SIG-M5 treated with dmso at 0.1 percent for 504 hours (cell line): ENCODE measurements around the gene CHPF.
A peak's percentile ranks its signal among the peaks of the same experiment; 100 is the strongest.

Experiments used
- DNase-seq: peaks from one replicate; lab custom pipeline; 2025; ENCODE audit not compliant: unreplicated experiment; lab: John Stamatoyannopoulos, UW

Gene CHPF

GRCh38 chr2:219553168-219553417, 9.5 kb upstream of the CHPF start:
- DNase-seq, result no peak

DNA sequence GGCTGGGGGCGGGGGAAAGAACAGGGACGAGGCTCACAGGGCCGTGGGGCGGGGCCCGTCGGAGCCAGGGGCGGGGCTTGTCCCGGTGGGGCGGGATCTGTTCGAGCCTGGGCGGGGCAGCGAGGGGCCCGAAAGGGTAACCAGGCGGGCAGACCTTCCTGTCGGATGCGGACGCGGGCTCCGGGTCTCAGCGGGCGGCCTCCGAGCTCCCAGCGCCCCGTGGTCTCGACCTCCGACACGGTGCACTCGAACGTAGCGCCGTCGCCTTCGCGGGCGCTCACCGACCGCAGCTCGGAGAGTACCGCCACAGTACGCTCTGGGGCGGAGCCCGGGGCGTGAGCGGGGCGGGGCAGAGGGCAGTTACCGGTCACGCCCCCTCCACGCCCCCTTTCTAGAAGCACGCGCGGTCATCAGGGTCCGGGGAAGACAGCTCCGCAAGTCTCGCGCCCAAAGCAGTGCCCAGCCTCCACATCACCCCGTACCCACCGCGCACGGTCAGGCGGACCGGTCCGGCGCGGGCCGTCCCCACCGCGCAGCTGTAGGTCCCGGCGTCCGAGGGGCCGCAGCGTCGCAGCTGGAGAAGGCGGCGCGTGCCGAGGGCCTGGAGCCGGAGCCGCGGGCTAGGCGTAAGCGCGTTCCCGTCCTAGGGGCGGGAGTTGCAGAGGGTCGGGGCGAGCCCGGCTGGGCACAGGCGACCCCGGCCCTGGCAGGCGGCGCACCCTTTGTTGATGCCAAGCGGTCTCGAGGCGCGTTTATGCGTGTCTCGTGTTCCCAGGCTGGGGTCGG, 9.0 kb upstream of the CHPF start:
- DNase-seq, result peak; percentile 50

- no peak for DNase-seq
These were observed 8.1 kb upstream of the CHPF start for GRCh38 chr2:219551441-219552381.

- DNase-seq, result no peak
These were observed 6.0 kb upstream of the CHPF start for GRCh38 chr2:219549619-219550018.

DNA sequence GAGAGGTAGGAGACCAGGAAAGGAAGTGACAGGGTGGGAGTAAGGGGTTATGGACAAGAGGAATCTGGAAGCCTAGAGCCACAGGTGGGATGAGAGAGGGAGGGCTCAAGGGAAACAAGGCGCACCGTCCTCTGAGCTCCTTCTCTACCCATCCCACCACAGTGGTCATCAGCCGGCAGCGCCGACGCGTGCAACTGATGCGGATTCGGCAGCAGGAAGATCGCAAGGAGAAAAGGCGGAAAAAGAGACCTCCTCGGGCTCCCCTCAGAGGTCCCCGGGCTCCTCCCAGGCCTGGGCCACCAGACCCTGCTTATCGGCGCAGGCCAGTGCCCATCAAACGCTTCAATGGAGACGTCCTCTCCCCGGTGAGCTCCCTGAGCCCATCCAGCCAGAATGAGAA, 5.4 kb upstream of the CHPF start:
- no peak for DNase-seq

GRCh38 chr2:219547621-219548020, 4.0 kb upstream of the CHPF start:
- DNase-seq, result no peak

- DNase-seq, result no peak
These were observed 2.3 kb upstream of the CHPF start for GRCh38 chr2:219545943-219546352.

DNA sequence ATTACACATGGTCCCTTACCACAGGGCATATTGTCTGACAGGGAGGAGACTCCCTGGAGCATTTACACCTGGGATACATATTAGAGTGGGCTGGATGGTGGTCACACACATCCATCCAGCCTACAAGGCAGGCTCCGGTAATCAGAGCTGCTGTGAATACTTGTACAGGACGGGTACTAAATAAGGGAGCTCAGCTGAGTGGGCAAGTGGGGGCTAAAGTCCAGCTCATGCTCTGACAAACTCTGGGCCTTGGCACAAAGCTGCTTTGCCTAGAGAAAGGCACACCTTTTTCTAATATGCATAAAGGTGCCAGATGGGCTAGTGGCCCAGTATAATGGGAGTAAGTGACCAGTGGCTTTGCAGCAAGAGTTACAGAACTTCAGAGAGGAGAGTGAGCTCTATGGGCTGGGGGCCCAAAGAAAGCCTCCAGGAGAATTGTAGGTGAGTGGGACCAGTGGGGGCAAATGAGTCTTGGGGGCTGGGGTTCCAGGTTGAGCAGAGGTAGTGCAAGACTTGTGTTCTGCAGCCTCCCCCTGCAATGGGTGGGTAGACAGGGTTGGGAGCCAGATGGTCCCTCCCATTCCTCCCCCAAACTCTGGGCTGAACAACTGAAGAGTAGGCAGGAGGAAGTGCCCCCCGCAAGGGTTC, 1.8 kb upstream of the CHPF start:
- no peak for DNase-seq

DNA sequence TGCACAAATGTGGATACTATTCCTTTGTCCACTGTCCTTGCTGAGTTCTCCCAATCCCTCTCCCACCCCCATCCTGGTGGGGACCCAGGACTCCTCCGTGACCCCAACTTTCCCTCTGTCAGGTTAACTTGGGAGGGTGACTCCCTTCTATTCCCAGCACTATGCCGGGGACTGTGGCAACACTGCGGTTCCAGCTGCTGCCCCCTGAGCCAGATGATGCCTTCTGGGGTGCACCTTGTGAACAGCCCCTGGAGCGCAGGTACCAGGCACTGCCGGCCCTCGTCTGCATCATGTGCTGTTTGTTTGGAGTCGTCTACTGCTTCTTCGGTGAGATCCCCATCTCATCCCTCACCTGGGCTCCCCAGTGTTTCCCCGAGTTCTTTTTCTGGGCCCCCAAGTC, 958 bp upstream of the CHPF start:
- no peak for DNase-seq

- no peak for DNase-seq
These were observed 546 bp downstream of the CHPF start for GRCh38 chr2:219542931-219543595.

GRCh38 chr2:219541611-219542180, 1.9 kb downstream of the CHPF start:
- DNase-seq, result peak; percentile 66

GRCh38 chr2:219540784-219541504, 2.7 kb downstream of the CHPF start:
- DNase-seq, result no peak

- DNase-seq, result no peak
These were observed 3.5 kb downstream of the CHPF start for GRCh38 chr2:219539926-219540678.

DNA sequence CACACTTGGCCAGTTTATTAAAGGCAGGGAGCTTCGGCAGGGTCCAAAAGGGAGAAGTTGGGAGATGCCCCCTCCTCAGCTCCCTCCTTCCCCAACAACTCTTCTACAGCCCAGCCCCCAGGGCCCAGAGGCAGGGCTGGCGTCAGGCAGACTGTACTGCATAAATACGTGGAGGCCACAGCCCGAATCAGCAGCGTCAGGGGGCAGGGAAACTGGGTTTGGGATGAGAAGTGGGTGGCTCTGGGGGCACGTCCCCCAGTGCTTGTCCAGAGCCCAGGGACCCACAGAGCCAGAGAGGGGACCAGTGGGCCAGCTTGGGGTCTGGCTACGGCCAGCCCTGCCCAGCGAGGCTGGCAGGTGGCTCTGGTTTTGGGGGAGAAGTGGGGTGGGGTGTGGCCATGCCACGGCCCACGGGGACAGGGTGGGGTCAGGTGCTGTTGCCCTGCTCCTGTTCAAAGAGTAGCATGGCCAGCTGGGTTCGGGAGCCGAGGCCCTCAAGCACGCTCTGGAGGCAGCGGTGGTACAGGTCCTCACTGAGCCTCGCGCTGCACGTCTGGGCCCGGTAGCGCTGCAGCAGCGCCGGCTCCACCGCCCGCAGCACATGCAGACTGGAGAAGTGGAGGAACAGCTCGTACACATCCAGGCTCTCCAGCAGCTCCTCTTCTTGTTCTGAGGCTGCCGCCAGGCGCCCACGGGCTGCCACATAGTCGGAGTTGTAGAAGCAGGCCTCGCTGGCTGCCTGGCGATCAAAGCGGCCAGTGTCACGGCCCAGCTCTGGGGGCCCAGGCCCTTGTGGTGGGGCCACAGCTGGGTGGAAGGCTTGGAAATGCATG, 4.4 kb downstream of the CHPF start:
- no peak for DNase-seq

GRCh38 chr2:219538504-219538951, 5.1 kb downstream of the CHPF start:
- DNase-seq, result no peak

DNA sequence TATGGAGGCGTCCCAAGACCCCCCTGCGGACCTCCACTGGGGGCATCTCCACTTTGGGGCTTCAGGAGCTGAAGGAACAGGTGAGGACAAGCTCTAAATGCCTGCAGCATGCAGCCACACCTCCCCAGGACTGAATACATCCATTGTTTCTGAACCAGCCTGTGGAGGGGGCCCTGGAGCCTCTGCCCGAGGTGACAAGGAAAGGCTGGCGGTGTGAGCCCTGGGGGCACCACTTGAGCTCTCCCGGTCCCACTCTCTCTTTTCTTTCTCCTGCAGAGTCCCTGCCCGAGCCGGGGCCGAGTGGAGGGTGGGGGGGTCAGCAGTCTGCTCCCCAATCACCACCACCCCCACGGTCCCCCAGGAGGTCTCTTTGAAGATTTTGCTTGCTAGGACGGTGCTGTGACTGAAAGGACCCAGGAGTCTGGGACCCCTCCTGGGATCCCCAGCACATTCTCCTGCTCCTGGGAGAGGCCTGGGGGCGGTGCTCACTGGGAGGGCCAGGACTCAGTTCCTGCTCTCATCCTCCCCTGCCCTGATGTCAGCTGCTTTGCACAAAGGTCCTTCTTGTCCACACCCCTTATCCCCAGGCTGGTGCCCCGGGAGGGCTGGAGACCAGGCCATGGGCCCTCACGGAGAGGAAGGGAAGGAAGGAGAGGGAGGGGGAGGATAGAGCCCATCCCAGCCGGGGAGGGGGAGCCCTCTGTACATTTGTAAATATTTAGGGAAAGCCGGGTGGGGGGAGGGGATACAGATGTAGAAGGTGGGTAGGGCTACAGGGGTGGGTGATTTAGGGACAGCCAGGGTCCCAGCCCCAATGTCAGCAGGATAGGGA, 5.7 kb downstream of the CHPF start:
- no peak for DNase-seq

DNA sequence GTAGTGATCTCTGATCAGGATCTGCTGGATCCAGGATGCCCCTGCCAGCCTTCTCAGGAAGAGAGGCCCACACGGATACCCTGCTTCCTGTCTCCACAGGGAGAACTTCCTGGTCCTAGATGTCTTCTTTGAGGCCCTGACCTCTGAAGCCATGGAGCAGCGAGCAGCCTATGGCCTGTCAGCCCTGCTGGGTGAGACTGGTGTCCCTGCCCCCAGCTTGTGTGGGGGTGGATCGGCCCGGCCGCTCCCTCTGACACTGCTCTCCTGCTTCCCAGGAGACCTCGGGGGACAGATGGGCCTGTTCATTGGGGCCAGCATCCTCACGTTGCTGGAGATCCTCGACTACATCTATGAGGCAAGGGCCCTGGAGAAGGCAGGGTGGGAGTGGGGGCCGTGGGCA, 6.6 kb downstream of the CHPF start:
- no peak for DNase-seq

- DNase-seq, result no peak
These were observed 7.2 kb downstream of the CHPF start for GRCh38 chr2:219536425-219536824.
